GM12891 (cell line): ENCODE results near the gene PARD3.

Experiments used
- PAX5 ChIP-seq: IDR thresholded peaks from 2 replicates; pipeline ENCODE4 v1.6.1; 2011; ENCODE audit warnings: low read length, moderate library complexity, mild to moderate bottlenecking; ENCODE audit not compliant: insufficient read depth, severe bottlenecking
- POLR2A ChIP-seq: IDR thresholded peaks from 2 replicates; pipeline ENCODE4 v1.6.1; 2011; ENCODE audit warnings: low read depth, low read length, control low read depth
- POLR2AphosphoS5 ChIP-seq: IDR thresholded peaks from 2 replicates; pipeline ENCODE4 v1.6.1; 2011; ENCODE audit warnings: low read depth, low read length, control low read depth
- SPI1 ChIP-seq: IDR thresholded peaks from 2 replicates; pipeline ENCODE4 v1.6.1; 2011; ENCODE audit warnings: low read depth, low read length, control low read depth
- TAF1 ChIP-seq: IDR thresholded peaks from 2 replicates; pipeline ENCODE4 v1.6.1; 2011; ENCODE audit warnings: low read depth, low read length, control low read depth

DNA sequence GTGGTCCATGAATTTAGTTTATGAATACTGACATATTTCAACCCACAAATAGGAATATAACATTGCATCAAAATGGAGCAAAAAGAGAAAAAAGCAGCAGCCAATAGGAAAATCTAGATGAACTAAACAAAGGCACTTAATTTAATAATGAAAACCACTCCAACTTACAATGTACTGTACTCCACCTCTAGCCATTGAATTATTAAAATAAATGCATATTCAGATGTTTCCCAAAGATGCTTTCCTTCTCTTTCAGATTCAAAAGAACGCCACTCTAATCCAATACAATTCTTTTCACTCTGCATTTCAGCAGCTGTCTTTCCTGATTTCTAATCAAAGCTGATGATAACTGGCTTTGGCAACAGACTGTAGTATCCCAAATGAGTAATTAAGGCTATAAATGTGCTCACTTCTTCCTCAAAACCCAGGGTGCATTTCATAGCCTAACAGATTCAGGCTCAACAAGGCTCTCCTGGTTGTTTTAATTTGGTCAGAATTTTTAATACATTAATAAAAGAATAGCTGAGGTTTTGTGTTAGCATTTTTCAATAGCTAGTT, 577.1 kb downstream of the PARD3 start:
- TF ChIP-seq POLR2AphosphoS5 (no peak), POLR2A (no peak), SPI1 (no peak), PAX5 (no peak), TAF1 (no peak)
